Parathyroid adenoma (tissue), 2 donors: ENCODE measurements around the gene ANKRD40CL.

ENCODE experiments used
- H2AFZ ChIP-seq: fragments of 300-600 bp; sonication (generic); one replicate; pipeline ENCODE4 v1.7.0; 2017; ENCODE audit warnings: antibody characterized with exemption, mild to moderate bottlenecking
- H3K27ac ChIP-seq: fragments of 300-600 bp; sonication (generic); one replicate; pipeline ENCODE4 v1.7.0; 2017
- H3K27me3 ChIP-seq: fragments of 300-600 bp; sonication (generic); one replicate; pipeline ENCODE4 v1.7.0; 2017; ENCODE audit warnings: low read length; ENCODE audit not compliant: control insufficient read depth, insufficient read depth
- H3K36me3 ChIP-seq: fragments of 300-600 bp; sonication (generic); one replicate; pipeline ENCODE4 v1.7.0; 2017; ENCODE audit warnings: low read length; ENCODE audit not compliant: control insufficient read depth, insufficient read depth
- H3K4me1 ChIP-seq: fragments of 300-600 bp; sonication (generic); one replicate; pipeline ENCODE4 v1.7.0; 2017; ENCODE audit warnings: control low read depth
- H3K4me2 ChIP-seq: fragments of 300-600 bp; sonication (generic); one replicate; pipeline ENCODE4 v1.7.0; 2017; ENCODE audit warnings: low read length
- H3K4me3 ChIP-seq: fragments of 300-600 bp; sonication (generic); one replicate; pipeline ENCODE4 v1.7.0; 2017; ENCODE audit warnings: low read depth, low read length
- H3K79me2 ChIP-seq: fragments of 300-600 bp; sonication (generic); one replicate; pipeline ENCODE4 v1.7.0; 2017; ENCODE audit warnings: control low read depth
- H3K9ac ChIP-seq: fragments of 300-600 bp; sonication (generic); one replicate; pipeline ENCODE4 v1.7.0; 2017; ENCODE audit warnings: mild to moderate bottlenecking
- H3K9me3 ChIP-seq: fragments of 300-600 bp; sonication (generic); one replicate; pipeline ENCODE4 v1.7.0; 2017; ENCODE audit warnings: low read length; ENCODE audit not compliant: control insufficient read depth
- CTCF ChIP-seq: fragments of 300-600 bp; sonication (generic); IDR thresholded peaks from one replicate; pipeline ENCODE4 v1.7.0; 2017; ENCODE audit warnings: antibody characterized with exemption, mild to moderate bottlenecking
- donor health status: primary hyperparathyroidism.

The ANKRD40CL gene

DNA sequence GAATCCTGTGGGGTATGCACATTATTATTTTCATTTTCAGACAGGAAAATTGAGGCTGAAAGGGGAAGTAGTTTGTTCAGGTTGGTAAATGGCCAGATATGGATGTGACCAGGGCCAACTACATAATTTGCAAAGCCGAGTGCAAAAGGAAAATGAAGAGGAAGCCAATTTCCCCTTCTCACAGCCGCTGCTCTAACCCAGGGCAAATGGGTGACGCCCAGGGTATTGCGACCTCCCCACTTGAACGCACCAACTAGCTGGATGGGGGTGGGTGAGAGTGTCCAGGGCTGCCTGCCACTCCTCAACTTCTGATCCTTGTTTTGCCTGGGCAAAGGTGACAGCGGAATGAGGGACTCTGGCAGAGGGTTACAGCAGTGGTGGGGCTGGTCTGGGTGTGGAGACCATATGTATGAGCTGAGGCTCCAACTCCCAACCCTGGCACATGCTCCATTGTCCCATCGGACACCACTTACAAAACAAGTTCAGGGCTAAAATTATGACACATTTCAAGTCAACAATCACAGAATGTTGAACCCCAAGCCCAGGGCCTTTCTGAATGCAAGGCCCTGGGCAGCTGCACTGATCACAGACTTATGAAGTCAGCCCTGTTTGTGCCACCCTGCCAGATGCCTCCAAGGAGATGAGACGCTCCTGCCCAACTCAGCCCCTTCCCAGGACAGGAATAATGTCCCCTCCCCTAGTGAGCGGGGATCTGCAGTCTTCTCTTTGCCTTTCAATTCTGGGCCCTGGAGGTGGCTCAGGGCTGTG lies 1.7 kb downstream of the ANKRD40CL start:
- no peak overlapping the region for H3K27ac ChIP-seq
- no peak for TF ChIP-seq CTCF
- H3K27me3 ChIP-seq = no peaks in the 10 kb centered on the region
- no peak overlapping the region for H2AFZ ChIP-seq
- H3K9ac ChIP-seq = no peak overlapping the region
- H3K9me3 ChIP-seq = no peaks in the 10 kb centered on the region
- H3K79me2 ChIP-seq = no peaks in the 10 kb centered on the region
- no peaks in the 10 kb centered on the region for H3K36me3 ChIP-seq
- H3K4me3 ChIP-seq = no peak overlapping the region
- H3K4me1 ChIP-seq = peaks cover 3% of the 10 kb centered on the region
- H3K4me2 ChIP-seq = no peak overlapping the region

GRCh38 chr17:50764734-50765149 lies 2.6 kb downstream of the ANKRD40CL start:
- Histone ChIP-seq H3K27me3 (no peaks in the 10 kb centered on the region), H3K4me2 (no peak overlapping the region), H3K79me2 (no peaks in the 10 kb centered on the region), H3K9me3 (no peaks in the 10 kb centered on the region), H3K9ac (no peak overlapping the region), H2AFZ (peak overlapping the region; percentile 21), H3K27ac (no peak overlapping the region), H3K36me3 (no peaks in the 10 kb centered on the region), H3K4me1 (peaks cover 3% of the 10 kb centered on the region), H3K4me3 (no peak overlapping the region)
- no peak for TF ChIP-seq CTCF

DNA sequence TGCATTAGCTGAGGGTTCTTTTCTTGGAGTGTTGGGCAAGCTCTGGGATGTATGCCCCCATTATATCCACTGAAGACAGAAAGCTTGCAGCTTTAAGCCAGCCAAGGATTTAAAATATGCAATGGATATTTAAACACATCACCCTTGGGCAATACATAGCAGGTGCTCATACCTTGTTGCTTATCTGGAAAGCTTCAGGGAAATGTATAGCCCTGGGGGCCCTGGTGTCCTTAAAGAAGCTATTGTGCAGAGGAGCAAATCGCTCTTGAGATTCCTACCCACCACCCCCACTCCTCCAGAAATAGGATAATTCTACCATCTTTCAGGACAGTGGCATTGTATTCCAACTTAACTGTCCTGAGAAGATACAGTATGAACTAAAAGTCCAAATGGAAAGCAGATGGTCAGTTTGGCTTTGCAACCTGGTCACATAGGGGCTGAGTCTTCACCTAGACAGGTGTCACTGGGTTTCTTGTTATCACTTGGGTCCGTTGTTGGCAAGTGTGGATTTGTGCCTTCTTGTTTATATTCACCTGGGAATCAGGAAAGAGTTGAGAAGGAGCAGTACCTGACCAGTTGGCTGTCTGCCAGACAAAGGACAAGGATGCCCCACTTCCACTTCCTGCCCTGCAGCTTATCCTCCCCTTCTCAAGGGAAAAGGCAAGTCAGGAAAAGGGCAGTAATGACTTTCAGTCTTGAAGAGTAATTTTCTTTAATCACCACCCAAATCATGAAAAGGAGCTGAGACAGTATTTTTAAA lies 3.4 kb downstream of the ANKRD40CL start:
- Histone ChIP-seq H3K27ac (no peak overlapping the region), H3K27me3 (no peaks in the 10 kb centered on the region), H3K36me3 (no peaks in the 10 kb centered on the region), H3K4me3 (no peak overlapping the region), H3K9ac (no peak overlapping the region), H3K4me2 (no peak overlapping the region), H3K4me1 (peaks cover 6% of the 10 kb centered on the region), H3K9me3 (no peaks in the 10 kb centered on the region), H3K79me2 (no peaks in the 10 kb centered on the region), H2AFZ (no peak overlapping the region)
- TF ChIP-seq CTCF = no peak

DNA sequence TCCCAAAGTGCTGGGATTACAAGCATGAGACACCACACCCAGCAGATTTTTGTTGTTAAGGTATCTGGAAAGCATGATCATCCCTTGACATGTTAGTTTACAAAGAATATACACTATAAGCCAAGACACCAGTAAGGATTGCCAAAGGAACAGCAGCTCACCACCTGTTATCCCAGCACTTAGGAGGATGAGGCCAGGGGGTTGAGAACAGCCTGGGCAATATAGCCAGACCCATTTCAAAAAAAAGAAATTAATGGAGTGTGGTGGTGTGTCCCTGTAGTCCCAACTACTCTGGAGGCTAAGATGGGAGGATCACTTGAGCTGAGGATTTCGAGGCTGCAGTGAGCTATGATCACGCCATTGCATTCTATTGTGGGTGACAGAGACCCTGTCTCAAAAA lies 5.1 kb downstream of the ANKRD40CL start:
- Histone ChIP-seq H3K4me1 (peaks cover 9% of the 10 kb centered on the region), H3K4me2 (no peak overlapping the region), H3K27ac (no peak overlapping the region), H3K4me3 (no peak overlapping the region), H3K27me3 (no peaks in the 10 kb centered on the region), H3K9ac (no peak overlapping the region), H3K9me3 (no peaks in the 10 kb centered on the region), H3K36me3 (no peaks in the 10 kb centered on the region), H3K79me2 (no peaks in the 10 kb centered on the region), H2AFZ (no peak overlapping the region)
- no peak for TF ChIP-seq CTCF
